T-helper 17 cell (primary cell): ENCODE data around the gene GPR137C. TPM values are rescaled to one million over a fixed set of nuclear protein-coding genes. Genes with fewer than 3 reads are reported as not detected.

ENCODE experiments used
- ATAC-seq: fragments of 150-1000 bp; cut with Tn5 transposase; 2 replicates; pipeline ENCODE4 v1.10.0; 2021; ENCODE audit warnings: mild to moderate bottlenecking, moderate library complexity
- DNase-seq, 3 donors: peaks; one replicate each; pipeline versions ENCODE4 v3.0.0 to v3.0.0-alpha.2; 2020 to 2021
- H3K9me3 ChIP-seq: one replicate; pipeline ENCODE4 v1.7.0; 2013; ENCODE audit warnings: low read length, mild to moderate bottlenecking; ENCODE audit not compliant: control insufficient read depth, poor library complexity, severe bottlenecking
- H3K27ac Mint-ChIP-seq: one replicate; pipeline ENCODE4 v1.8.0; 2022; ENCODE audit warnings: mild to moderate bottlenecking, moderate library complexity, mixed read lengths
- H3K27me3 Mint-ChIP-seq: one replicate; pipeline ENCODE4 v1.8.0; 2022; ENCODE audit warnings: mixed read lengths
- H3K36me3 Mint-ChIP-seq: one replicate; pipeline ENCODE4 v1.8.0; 2022; ENCODE audit warnings: low read depth, mixed read lengths
- H3K4me1 Mint-ChIP-seq: one replicate; pipeline ENCODE4 v1.8.0; 2022; ENCODE audit warnings: mild to moderate bottlenecking, mixed read lengths
- H3K4me3 Mint-ChIP-seq: one replicate; pipeline ENCODE4 v1.8.0; 2022; ENCODE audit warnings: mild to moderate bottlenecking, moderate library complexity, mixed read lengths
- total RNA-seq, 4 donors: library from RNA in 2 of 4; stranded (reverse) in 2 of 4; gene quantifications; one replicate each; pipeline ENCODE4 v1.2.3 and lab custom pipeline; 2022 to 2026

Gene GPR137C
- total RNA-seq, 2 donors from 2014 or later: 0.37 to 0.70 TPM

DNA sequence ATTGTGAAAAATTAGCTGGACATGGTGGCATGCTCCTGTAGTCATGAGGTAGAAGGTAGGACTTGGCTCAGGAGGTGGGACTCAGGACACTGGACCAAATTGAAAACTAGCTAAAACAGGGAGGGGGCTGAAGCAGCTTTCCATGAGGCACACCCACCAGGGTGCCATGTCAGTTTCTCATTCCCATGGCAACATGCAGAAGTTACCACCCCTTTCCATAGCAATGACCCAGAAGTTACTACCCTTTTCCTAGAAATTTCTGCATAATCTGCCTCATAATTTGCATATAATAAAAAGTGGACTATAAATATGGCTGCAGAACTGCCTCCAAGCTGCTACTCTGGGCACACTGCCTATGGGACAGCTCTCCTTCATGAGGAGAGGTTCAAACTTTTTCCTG lies 104.3 kb downstream of the GPR137C start:
- Mint-ChIP-seq H3K27me3 (no peaks in the 10 kb centered on the region), H3K27ac (no peak overlapping the region), H3K36me3 (no peaks in the 10 kb centered on the region), H3K4me3 (no peak overlapping the region), H3K4me1 (peaks cover 5% of the 10 kb centered on the region)
- ATAC-seq: no peak
- no peak for DNase-seq
- no peaks in the 10 kb centered on the region for H3K9me3 ChIP-seq

DNA sequence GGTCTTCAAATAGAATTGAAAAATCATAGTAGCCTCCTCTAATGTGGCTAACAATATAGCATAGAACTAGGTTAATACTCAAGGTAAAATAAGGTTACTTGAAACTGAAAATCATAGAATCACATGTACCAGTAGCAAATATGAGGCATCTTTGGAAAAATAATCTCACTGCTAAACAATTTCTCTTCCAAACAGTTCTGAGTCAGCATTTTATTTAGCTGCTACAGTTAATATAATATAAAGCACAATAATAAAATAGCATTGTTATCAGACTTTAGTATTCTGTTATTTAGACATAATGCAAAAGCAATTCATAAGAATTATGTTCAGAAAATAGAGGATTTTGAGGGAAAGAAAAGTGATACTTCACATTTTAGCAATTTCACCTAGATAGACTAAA lies 107.7 kb downstream of the GPR137C start:
- H3K36me3 Mint-ChIP-seq: no peaks in the 10 kb centered on the region
- ATAC-seq (no peak), DNase-seq (no peak)
- H3K4me1 Mint-ChIP-seq: peaks cover 5% of the 10 kb centered on the region
- H3K9me3 ChIP-seq: no peaks in the 10 kb centered on the region
- no peaks in the 10 kb centered on the region for H3K27me3 Mint-ChIP-seq
- no peak overlapping the region for H3K4me3 Mint-ChIP-seq
- peak overlapping the region; percentile 2 for H3K27ac Mint-ChIP-seq

DNA sequence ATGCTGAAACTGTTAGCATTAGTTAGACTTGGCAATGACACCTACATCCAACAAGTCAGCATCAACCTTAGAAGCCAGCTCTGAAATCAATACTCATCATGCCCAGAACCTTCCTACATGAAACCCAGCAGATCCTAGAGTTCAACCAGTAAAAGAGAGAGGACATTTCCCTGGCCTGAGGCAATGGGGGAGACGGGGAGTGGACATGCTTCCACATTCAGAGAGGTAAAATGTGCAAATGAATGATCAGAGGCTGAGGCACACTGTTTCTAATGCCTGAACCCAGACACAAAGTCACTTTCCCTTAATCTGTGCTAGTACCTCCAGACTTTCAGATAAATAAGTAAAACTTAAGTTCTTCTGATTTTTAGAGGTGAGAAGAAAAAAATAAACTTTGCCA lies 108.2 kb downstream of the GPR137C start:
- ATAC-seq (no peak), DNase-seq (no peak)
- peaks cover 3% of the 10 kb centered on the region for H3K36me3 Mint-ChIP-seq
- no peak overlapping the region for H3K4me3 Mint-ChIP-seq
- H3K9me3 ChIP-seq: no peaks in the 10 kb centered on the region
- H3K4me1 Mint-ChIP-seq: peaks cover 5% of the 10 kb centered on the region
- H3K27me3 Mint-ChIP-seq: no peaks in the 10 kb centered on the region
- H3K27ac Mint-ChIP-seq: peak overlapping the region; percentile 2

- no peaks in the 10 kb centered on the region for H3K9me3 ChIP-seq
- ATAC-seq: no peak
- H3K4me3 Mint-ChIP-seq: no peak overlapping the region
- H3K27me3 Mint-ChIP-seq: no peaks in the 10 kb centered on the region
- no peak overlapping the region for H3K27ac Mint-ChIP-seq
- peaks cover 5% of the 10 kb centered on the region for H3K4me1 Mint-ChIP-seq
- DNase-seq: no peak
- peaks cover 3% of the 10 kb centered on the region for H3K36me3 Mint-ChIP-seq
Observed at GRCh38 chr14:52661314-52661713, 108.7 kb downstream of the GPR137C start.

- Mint-ChIP-seq H3K27ac (no peak overlapping the region), H3K4me3 (no peak overlapping the region), H3K36me3 (peaks cover 3% of the 10 kb centered on the region), H3K27me3 (no peaks in the 10 kb centered on the region), H3K4me1 (peaks cover 5% of the 10 kb centered on the region)
- ATAC-seq (no peak), DNase-seq (no peak)
- no peaks in the 10 kb centered on the region for H3K9me3 ChIP-seq
Observed at GRCh38 chr14:52663850-52664249, 111.2 kb downstream of the GPR137C start.

DNA sequence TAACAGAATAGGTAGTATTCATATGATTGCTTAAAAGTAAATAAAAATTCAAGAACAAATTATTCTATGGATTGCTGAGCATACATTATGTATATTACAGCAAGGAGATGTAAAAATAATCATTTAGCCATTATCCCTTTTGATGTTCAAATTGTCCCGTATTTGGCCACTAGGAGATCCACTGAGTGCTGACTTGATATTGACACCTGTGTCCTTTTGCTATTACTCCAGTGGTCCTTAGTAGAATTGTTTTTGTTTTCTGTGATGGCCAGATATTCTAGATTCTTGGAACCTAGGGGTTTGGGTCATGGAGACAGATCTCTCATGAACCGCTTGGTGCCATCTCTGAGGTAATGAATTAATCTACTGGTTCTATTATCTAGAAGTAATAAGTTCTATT lies 126.0 kb downstream of the GPR137C start:
- Mint-ChIP-seq H3K27me3 (no peaks in the 10 kb centered on the region), H3K27ac (peak overlapping the region; percentile 65), H3K4me1 (peaks cover 8% of the 10 kb centered on the region), H3K4me3 (no peak overlapping the region), H3K36me3 (peaks cover 5% of the 10 kb centered on the region)
- no peak for DNase-seq
- no peaks in the 10 kb centered on the region for H3K9me3 ChIP-seq
- peak; percentile 66 for ATAC-seq

- H3K4me3 Mint-ChIP-seq: peak overlapping the region; percentile 12
- DNase-seq (no peak), ATAC-seq (no peak)
- no peaks in the 10 kb centered on the region for H3K27me3 Mint-ChIP-seq
- H3K36me3 Mint-ChIP-seq: peaks cover 4% of the 10 kb centered on the region
- peak overlapping the region; percentile 57 for H3K27ac Mint-ChIP-seq
- peaks cover 36% of the 10 kb centered on the region for H3K4me1 Mint-ChIP-seq
- no peaks in the 10 kb centered on the region for H3K9me3 ChIP-seq
Observed at GRCh38 chr14:52683985-52684520, 131.4 kb downstream of the GPR137C start.

- DNase-seq: no peak
- no peaks in the 10 kb centered on the region for H3K36me3 Mint-ChIP-seq
- H3K4me1 Mint-ChIP-seq: peaks cover 43% of the 10 kb centered on the region
- no peaks in the 10 kb centered on the region for H3K9me3 ChIP-seq
- H3K27me3 Mint-ChIP-seq: no peaks in the 10 kb centered on the region
- peak overlapping the region; percentile 93 for H3K27ac Mint-ChIP-seq
- no peak for ATAC-seq
- no peak overlapping the region for H3K4me3 Mint-ChIP-seq
Observed at GRCh38 chr14:52686176-52686575, 133.5 kb downstream of the GPR137C start.

Other genes with a start within 250 kb of the GPR137C start
- 10 to 100 TPM; 40.5 to 52.1 TPM for gene PTGER2, start 238.5 kb upstream of the GPR137C start, total RNA-seq
- 10 to 100 TPM in 1 of 2 donors, 1 to 10 TPM in 1; 9.4 to 13.7 TPM for gene TXNDC16, start 331 bp upstream of the GPR137C start, total RNA-seq
- gene ERO1A, start 142.7 kb downstream of the GPR137C start, total RNA-seq: 10 to 100 TPM; 90.6 to 92.6 TPM
- 100 to 1,000 TPM; 110 to 117 TPM for gene PSMC6, start 154.4 kb downstream of the GPR137C start, total RNA-seq
- 10 to 100 TPM; 27.8 to 30.7 TPM for gene STYX, start 177.3 kb downstream of the GPR137C start, total RNA-seq
- 1 to 10 TPM; 7.0 to 7.8 TPM for gene GNPNAT1, start 238.8 kb downstream of the GPR137C start, total RNA-seq